HCT116 (cell line): ENCODE data around the gene MND1. TPM values are rescaled to one million over a fixed set of nuclear protein-coding genes. Genes with fewer than 3 reads are reported as not detected.

Source experiments
- ATAC-seq: fragments of 200-7000 bp; cut with Tn5 transposase; 2 replicates; pipeline ENCODE4 v1.9.1; 2020; ENCODE audit warnings: mild to moderate bottlenecking, moderate library complexity
- BruUV-seq: library from RNA; stranded (reverse); fragments of 400-500 nt; replicated peaks from 2 replicates; lab custom pipeline; 2021; lab: Mats Ljungman, UMichigan
- CTCF ChIA-PET: fragments of 300-600 bp; sonication (Branson Sonifier 250); formaldehyde crosslinking; loops from one replicate; lab custom pipeline; 2021; ENCODE audit warnings: antibody characterized with exemption; lab: Charles Lee
- POLR2A ChIA-PET: fragments of 300-600, 350-600 bp; sonication (Branson Sonifier 250); formaldehyde crosslinking; loops from one replicate; lab custom pipeline; 2021; ENCODE audit warnings: antibody characterized with exemption; lab: Charles Lee
- RAD21 ChIA-PET, 2 experiments: fragments of 300-600 bp; sonication (Branson Sonifier 250); formaldehyde crosslinking; loops; one replicate each; lab custom pipeline; 2023; ENCODE audit warnings: low total read pairs in 2 of 2; ENCODE audit not compliant: uncharacterized antibody in 2 of 2, unreplicated experiment in 2 of 2, low non-redundant PET in 1 of 2; lab: Charles Lee
- DNase-seq: peaks from one replicate; pipeline ENCODE4 v3.0.0-alpha.2; 2010; ENCODE audit warnings: low read depth, low spot score
- H2AFZ ChIP-seq: fragments of 200-600 bp; shearing (Covaris generic), sonication (generic); 2 replicates; pipeline ENCODE4 v1.6.1; 2017; ENCODE audit warnings: low read depth, mixed run types, mixed read lengths, antibody characterized with exemption, low read length; ENCODE audit not compliant: poor library complexity, severe bottlenecking
- H3K27ac ChIP-seq: 2 replicates; pipeline ENCODE4 v1.5.1; 2012; ENCODE audit warnings: low read depth, low read length
- H3K27me3 ChIP-seq: fragments of 200-600 bp; sonication (generic); 2 replicates; pipeline ENCODE4 v1.6.1; 2016; ENCODE audit warnings: mixed run types, low read length, mixed read lengths; ENCODE audit not compliant: insufficient read depth
- H3K36me3 ChIP-seq, 2 experiments: fragments of 200-500 bp in 1 of 2; fragments of 200-600 bp in 1 of 2; sonication (Bioruptor generic) in 1 of 2; sonication (generic) in 1 of 2; 2 replicates each; pipeline versions ENCODE4 v1.5.1 to v1.6.1; 2014 to 2016; ENCODE audit warnings: low read length in 2 of 2, inconsistent platforms in 1 of 2, mixed read lengths in 1 of 2, mixed run types in 1 of 2; ENCODE audit not compliant: insufficient read depth in 2 of 2, control insufficient read depth in 1 of 2
- H3K4me1 ChIP-seq, 2 experiments: fragments of 200-600 bp in 1 of 2; sonication (generic) in 1 of 2; 2 replicates each; pipeline versions ENCODE4 v1.5.1 to v1.6.1; 2012 to 2017; ENCODE audit warnings: low read length in 2 of 2, inconsistent platforms in 1 of 2, mild to moderate bottlenecking in 1 of 2, mixed read lengths in 1 of 2, mixed run types in 1 of 2, moderate library complexity in 1 of 2; ENCODE audit not compliant: insufficient read depth in 2 of 2, control insufficient read depth in 1 of 2
- H3K4me2 ChIP-seq: fragments of 200-600 bp; sonication (generic); 2 replicates; pipeline ENCODE4 v1.6.1; 2017; ENCODE audit warnings: mixed run types, low read length, mixed read lengths
- H3K4me3 ChIP-seq, 2 experiments: fragments of 200-600 bp in 1 of 2; sonication (generic) in 1 of 2; replicated peaks in 1 of 2; 2 replicates each; pipeline ENCODE4 v1.5.1; 2011 to 2016; ENCODE audit warnings: low read length in 2 of 2, control low read depth in 1 of 2, low read depth in 1 of 2, mild to moderate bottlenecking in 1 of 2, mixed read lengths in 1 of 2, mixed run types in 1 of 2
- H3K79me2 ChIP-seq: fragments of 200-600 bp; sonication (generic); 2 replicates; pipeline ENCODE4 v1.6.1; 2017; ENCODE audit warnings: mild to moderate bottlenecking, mixed run types, low read length, moderate library complexity, mixed read lengths; ENCODE audit not compliant: insufficient read depth
- H3K9ac ChIP-seq: fragments of 200-600 bp; sonication (generic); 2 replicates; pipeline ENCODE4 v1.6.1; 2016; ENCODE audit warnings: low read length, mixed read lengths
- H3K9me2 ChIP-seq: fragments of 200-600 bp; sonication (generic), shearing (Covaris generic); 2 replicates; pipeline ENCODE4 v1.6.1; 2017; ENCODE audit warnings: mixed run types, mild to moderate bottlenecking, moderate library complexity; ENCODE audit not compliant: insufficient read depth
- H3K9me3 ChIP-seq, 2 experiments: fragments of 200-500 bp in 1 of 2; fragments of 200-600 bp in 1 of 2; sonication (Bioruptor generic) in 1 of 2; sonication (generic) in 1 of 2; 2 replicates each; pipeline ENCODE4 v1.6.1; 2014 to 2017; ENCODE audit warnings: low read length in 2 of 2, mixed read lengths in 2 of 2, inconsistent platforms in 1 of 2, low read depth in 1 of 2, mild to moderate bottlenecking in 1 of 2, mixed run types in 1 of 2, moderate library complexity in 1 of 2; ENCODE audit not compliant: control insufficient read depth in 1 of 2, insufficient read depth in 1 of 2
- H4K20me1 ChIP-seq: fragments of 200-600 bp; sonication (generic), shearing (Covaris generic); 2 replicates; pipeline ENCODE4 v1.6.1; 2017; ENCODE audit warnings: mixed run types, mild to moderate bottlenecking, moderate library complexity; ENCODE audit not compliant: insufficient read depth
- ATF3 ChIP-seq: IDR thresholded peaks from 2 replicates; pipeline ENCODE4 v1.6.1; 2012
- CBX3 ChIP-seq: IDR thresholded peaks from 2 replicates; pipeline ENCODE4 v1.6.1; 2012; ENCODE audit warnings: low read depth
- CTCF ChIP-seq, 3 experiments: fragments of 200-600 bp in 1 of 3; sonication (generic) in 1 of 3; IDR thresholded peaks in 2 of 3; conservative IDR thresholded peaks in 1 of 3; 2 replicates each; pipeline ENCODE4 v1.5.1; 2012 to 2017; ENCODE audit warnings: low read depth in 2 of 3, low read length in 2 of 3, antibody characterized with exemption in 1 of 3, borderline replicate concordance in 1 of 3, control low read depth in 1 of 3, mild to moderate bottlenecking in 1 of 3, mixed read lengths in 1 of 3, mixed run types in 1 of 3, moderate library complexity in 1 of 3; ENCODE audit not compliant: insufficient read depth in 1 of 3
- EGR1 ChIP-seq: IDR thresholded peaks from 2 replicates; pipeline ENCODE4 v1.6.1; 2012; ENCODE audit warnings: low read depth
- FOSL1 ChIP-seq: IDR thresholded peaks from 2 replicates; pipeline ENCODE4 v1.6.1; 2012; ENCODE audit warnings: low read depth
- JUND ChIP-seq: IDR thresholded peaks from 2 replicates; pipeline ENCODE4 v1.6.1; 2012
- MAX ChIP-seq: IDR thresholded peaks from 2 replicates; pipeline ENCODE4 v1.6.1; 2012
- POLR2A ChIP-seq: IDR thresholded peaks from 2 replicates; pipeline ENCODE4 v1.7.0; 2011; ENCODE audit warnings: borderline replicate concordance; ENCODE audit not compliant: insufficient read depth, insufficient read length; ENCODE audit errors: extremely low read depth
- POLR2AphosphoS5 ChIP-seq: IDR thresholded peaks from 2 replicates; pipeline ENCODE4 v1.6.1; 2011; ENCODE audit warnings: mild to moderate bottlenecking, low read depth, low read length, moderate library complexity
- RAD21 ChIP-seq: IDR thresholded peaks from 2 replicates; pipeline ENCODE4 v1.6.1; 2012; ENCODE audit warnings: low read depth, mild to moderate bottlenecking
- SIN3A ChIP-seq: IDR thresholded peaks from 2 replicates; pipeline ENCODE4 v1.6.1; 2012; ENCODE audit warnings: low read depth
- SP1 ChIP-seq: IDR thresholded peaks from 2 replicates; pipeline ENCODE4 v1.6.1; 2012; ENCODE audit warnings: low read depth
- TCF7L2 ChIP-seq: IDR thresholded peaks from 2 replicates; pipeline ENCODE4 v1.7.0; 2011; ENCODE audit warnings: borderline replicate concordance, inconsistent platforms; ENCODE audit not compliant: insufficient read depth, insufficient read length; ENCODE audit errors: extremely low read depth
- ZBTB33 ChIP-seq: IDR thresholded peaks from 2 replicates; pipeline ENCODE4 v1.6.1; 2011; ENCODE audit warnings: mild to moderate bottlenecking, low read length, moderate library complexity; ENCODE audit not compliant: insufficient replicate concordance; ENCODE audit errors: extremely low read depth
- ZFX ChIP-seq: fragments of 450-650 bp; IDR thresholded peaks from 2 replicates; pipeline ENCODE4 v1.6.1; 2017
- ZNF274 ChIP-seq: fragments of 200-500 bp; sonication (Bioruptor generic); IDR thresholded peaks from 2 replicates; pipeline ENCODE4 v1.6.1; 2014; ENCODE audit warnings: mild to moderate bottlenecking, low read depth, low read length, inconsistent platforms
- intact Hi-C: fragments of 100-400 bp; cut with micrococcal nuclease; formaldehyde crosslinking; loops from 2 replicates; pipeline ENCODE4 v1.10.0; 2022
- total RNA-seq: library from RNA; stranded (reverse); gene quantifications from one replicate; pipeline ENCODE4 v1.2.1, GENCODE V29; 2021; ENCODE audit not compliant: unreplicated experiment

Gene MND1
- total RNA-seq, 1 experiment from 2014 or later: 29.9 TPM

GRCh38 chr4:153451911-153452657 lies 107.6 kb downstream of the MND1 start:
- no TSS peak for BruUV-seq
- peaks cover 13 to 23% of the 10 kb centered on the region in 2 experiments for H3K4me1 ChIP-seq
- RAD21 ChIA-PET: no interaction called here
- no peaks in the 10 kb centered on the region for H3K9me2 ChIP-seq
- intact Hi-C loops: no loop called here
- H3K27ac ChIP-seq: no peak overlapping the region
- ATAC-seq (no peak), DNase-seq (no peak)
- no peaks in the 10 kb centered on the region for H3K79me2 ChIP-seq
- no peak overlapping the region for H2AFZ ChIP-seq
- POLR2A ChIA-PET: no interaction called here
- H3K4me2 ChIP-seq: no peak overlapping the region
- CTCF ChIA-PET: no interaction called here
- no peaks in the 10 kb centered on the region for H3K36me3 ChIP-seq
- no peak overlapping the region for H3K9ac ChIP-seq
- no peaks in the 10 kb centered on the region for H4K20me1 ChIP-seq
- H3K27me3 ChIP-seq: no peaks in the 10 kb centered on the region
- TF ChIP-seq ZFX (no peak), CBX3 (no peak), MAX (no peak), EGR1 (no peak), SIN3A (no peak), JUND (no peak), ZNF274 (no peak), ATF3 (no peak), POLR2A (no peak)
- H3K9me3 ChIP-seq: no peaks in the 10 kb centered on the region
- no peak overlapping the region for H3K4me3 ChIP-seq

- ChIA-PET POLR2A (no interaction called here), RAD21 (no interaction called here), CTCF (no interaction called here)
- H3K27ac ChIP-seq: no peak overlapping the region
- no peak for ATAC-seq
- no peaks in the 10 kb centered on the region for H3K27me3 ChIP-seq
- H3K79me2 ChIP-seq: no peaks in the 10 kb centered on the region
- no peaks in the 10 kb centered on the region for H4K20me1 ChIP-seq
- no peak overlapping the region for H3K4me2 ChIP-seq
- H3K36me3 ChIP-seq: no peaks in the 10 kb centered on the region
- intact Hi-C loops: no loop called here
- BruUV-seq: no TSS peak
- no peaks in the 10 kb centered on the region for H3K9me2 ChIP-seq
- no peaks in the 10 kb centered on the region for H3K9me3 ChIP-seq
- no peak for DNase-seq
- no peak overlapping the region for H3K4me3 ChIP-seq
- peaks cover 13 to 23% of the 10 kb centered on the region in 2 experiments for H3K4me1 ChIP-seq
- no peak overlapping the region for H2AFZ ChIP-seq
- no peak overlapping the region for H3K9ac ChIP-seq
- TF ChIP-seq CTCF (IDR thresholded peaks at IDR 0.05 in 2 of 3, conservative IDR thresholded peaks at IDR 0.05 in 1 of 3; ENCODE audit: borderline replicate concordance in 1 of 3, insufficient read depth in 1 of 3, low read depth in 2 of 3, low read length in 2 of 3) (no peak), CBX3 (no peak), RAD21 (no peak), ZBTB33 (no peak), POLR2AphosphoS5 (no peak), SIN3A (no peak), TCF7L2 (no peak), FOSL1 (no peak), SP1 (no peak)
These were observed 108.3 kb downstream of the MND1 start for GRCh38 chr4:153452658-153453378.
